Activated effector memory CD4-positive, alpha-beta T cell treated with Interleukin-2 at 50 U/mL for 16 hours (primary cell): Measurements from ENCODE around the gene SAE1.

Experiments used
- DNase-seq: peaks from one replicate; pipeline ENCODE4 v3.0.0-alpha.2; 2020

Gene SAE1

DNA sequence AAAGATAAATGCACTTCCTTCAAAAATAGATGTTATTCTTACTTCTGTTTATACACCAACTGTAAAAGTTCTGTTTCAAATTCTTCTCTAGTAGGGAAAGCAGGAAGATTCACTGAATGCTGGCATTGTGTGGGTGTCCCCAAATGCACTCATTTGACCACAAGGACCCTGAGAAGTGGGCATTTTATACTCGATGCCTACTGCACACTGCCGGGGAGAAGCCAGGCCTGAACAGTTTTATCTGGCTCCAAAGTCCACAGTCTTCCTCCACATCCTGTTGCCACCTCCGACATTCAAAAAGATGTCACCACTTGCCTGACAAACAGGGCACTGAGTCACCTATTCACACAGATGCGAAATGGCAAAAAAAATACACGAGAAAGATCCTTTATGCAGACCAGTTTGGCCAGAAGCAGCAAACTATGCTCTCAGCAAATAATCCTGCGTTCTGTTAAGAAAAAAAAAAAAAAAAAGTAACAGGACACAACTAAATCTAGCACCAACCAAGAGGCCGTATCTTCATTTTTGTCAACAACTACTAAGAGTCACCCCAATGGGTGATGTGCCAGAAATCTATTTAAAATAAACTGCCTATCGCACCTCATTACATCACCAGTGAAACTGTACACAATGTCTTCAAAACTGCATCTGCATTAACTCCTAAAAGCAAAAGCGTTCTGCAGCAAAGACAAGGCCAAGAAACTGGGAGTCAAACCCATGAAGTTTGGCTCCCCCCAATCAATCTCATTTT lies 23.3 kb upstream of the SAE1 start:
- DNase-seq = peak; percentile 44

DNA sequence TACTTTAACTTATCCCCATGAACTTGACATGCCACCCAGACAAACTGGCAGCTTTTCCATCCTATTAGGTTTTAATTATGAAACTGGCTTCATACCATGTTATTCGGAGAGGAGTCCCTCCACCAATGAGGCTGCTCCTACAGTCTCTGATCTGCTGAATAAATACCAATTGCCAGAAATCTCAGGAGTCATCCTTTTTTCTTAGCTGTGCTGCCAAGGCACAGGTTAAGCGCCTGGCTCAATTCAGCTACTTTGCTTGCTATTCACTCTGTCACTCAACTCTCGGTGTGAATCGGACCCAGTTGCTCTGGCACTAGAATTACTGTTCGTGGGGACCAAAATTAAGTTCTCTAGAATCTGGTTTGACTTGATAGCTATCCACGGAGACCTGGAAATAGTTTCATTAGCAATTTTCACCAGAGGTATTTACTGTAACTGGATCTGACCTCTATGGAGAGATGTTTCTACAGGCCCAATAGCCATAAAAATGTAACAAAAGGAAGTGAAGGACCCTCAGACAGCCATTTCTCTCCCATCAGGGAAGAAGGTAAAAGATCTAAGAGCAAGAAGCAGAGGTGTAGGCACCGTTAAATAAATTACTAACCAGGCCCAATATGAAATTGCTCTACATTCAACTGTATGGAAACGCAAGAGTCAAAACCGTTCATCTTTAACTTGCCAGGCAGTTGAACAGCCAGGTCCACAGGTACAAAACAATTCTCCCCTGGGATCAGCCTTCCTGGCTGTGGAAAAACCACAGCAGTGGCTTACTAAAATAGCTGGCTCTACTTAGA lies 22.5 kb upstream of the SAE1 start:
- DNase-seq = no peak

DNA sequence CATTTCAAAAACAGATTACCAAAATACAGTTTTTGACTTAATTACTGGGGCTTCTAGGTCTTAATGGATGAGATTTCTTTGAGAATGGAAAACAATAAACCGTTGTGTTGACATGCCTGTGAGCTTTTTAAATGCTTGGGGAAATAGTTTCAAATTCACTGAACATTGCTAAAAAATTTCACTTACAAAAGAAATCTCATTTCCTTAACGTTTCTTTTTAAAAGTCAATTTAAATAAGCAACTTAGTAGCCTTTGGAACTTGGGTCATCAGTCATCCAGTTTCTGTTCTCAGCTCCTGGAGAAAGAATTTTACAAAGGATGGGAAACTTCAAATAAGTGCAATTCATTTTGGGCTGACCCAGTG lies 21.5 kb upstream of the SAE1 start:
- no peak for DNase-seq

DNA sequence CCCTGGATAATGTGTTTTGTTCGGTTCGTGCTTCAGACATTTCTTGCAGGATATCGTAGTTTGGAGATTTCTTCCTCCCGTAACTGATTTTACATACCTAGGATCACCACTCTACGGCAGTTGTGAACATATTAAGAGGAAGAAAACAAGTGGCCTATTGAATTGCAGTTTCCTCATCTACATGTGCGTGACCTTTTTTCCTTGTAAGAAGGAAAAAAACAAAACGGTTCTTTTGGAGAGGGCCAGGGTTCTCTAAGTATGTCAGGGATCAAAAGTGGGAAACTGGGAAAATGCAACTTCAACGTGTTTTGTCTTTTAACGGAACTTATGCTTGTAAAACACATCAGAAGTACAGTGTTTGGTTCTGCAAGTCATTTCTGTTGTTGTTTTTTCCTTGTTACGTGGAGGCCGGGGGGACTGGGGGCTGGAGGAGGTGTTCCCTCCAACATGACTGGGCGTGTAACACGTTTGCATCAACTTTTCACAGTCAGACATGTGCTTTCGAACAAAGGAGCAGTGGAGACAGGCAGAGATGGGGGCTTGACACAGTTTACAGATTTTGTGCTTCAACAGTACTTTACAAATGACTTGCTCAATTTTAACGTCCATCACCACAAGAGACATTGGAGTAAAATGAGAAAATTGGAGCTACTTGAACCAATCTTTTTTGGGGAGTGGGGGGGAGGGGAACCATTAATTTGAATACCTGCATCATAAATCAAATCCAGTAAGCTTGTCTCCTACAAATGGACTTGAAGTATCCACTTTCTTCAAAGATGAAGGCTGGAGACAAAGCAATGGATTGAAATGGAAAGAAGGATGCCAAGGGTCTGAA lies 20.9 kb upstream of the SAE1 start:
- DNase-seq = no peak

DNA sequence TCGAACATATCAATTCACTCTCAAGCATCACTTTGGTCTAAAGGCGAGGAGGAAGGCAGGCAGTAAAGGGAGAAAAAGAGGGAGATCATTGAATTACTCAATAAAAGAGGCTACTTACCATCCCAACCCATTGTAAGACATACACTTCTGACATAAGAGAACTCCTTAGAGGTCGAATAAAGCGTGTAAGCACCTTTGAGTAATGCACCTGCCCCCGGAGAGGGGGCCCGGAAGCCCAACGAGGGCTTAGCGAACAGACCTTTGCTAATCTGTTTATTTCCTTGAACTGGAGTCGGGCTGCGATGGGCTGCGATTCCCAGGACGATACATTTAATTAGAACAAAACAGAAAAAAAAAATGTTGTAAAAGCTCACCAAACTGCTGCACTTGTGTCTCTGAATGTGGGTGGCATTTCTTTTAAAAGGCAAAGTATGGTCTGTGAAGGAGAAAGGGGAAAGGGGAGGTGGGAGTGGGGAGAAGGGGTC lies 20.1 kb upstream of the SAE1 start:
- peak; percentile 51 for DNase-seq

DNA sequence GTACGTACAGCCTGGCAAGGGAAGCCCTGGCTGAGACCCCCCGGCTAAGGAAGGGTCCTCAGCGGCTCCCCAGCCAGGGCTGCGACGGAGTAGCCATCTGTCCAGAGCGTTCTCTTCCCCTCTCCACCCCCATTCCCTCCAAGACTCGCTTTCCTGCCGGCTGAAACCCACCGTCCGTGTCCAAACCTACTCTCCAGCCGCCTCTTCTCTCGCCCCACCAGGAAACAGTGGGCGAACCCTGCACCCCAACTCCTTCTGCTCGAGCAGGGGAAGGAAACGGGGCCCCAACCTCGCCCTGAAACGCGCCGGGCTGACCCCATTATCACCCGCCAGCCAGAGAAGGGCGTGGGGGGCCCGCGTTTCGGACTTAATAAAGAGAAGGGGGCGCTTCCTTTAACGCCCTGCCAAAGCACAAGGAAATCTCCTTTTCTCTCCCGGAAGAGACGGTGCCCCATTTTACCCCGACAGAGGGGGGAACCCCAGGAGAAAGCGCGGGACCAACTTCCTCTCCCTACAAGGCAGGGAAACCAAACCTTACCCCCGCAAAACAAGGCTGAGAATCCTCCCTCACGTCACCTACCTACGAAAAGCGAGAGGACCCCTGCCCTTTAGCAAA lies 19.5 kb upstream of the SAE1 start:
- DNase-seq = peak; percentile 41

DNA sequence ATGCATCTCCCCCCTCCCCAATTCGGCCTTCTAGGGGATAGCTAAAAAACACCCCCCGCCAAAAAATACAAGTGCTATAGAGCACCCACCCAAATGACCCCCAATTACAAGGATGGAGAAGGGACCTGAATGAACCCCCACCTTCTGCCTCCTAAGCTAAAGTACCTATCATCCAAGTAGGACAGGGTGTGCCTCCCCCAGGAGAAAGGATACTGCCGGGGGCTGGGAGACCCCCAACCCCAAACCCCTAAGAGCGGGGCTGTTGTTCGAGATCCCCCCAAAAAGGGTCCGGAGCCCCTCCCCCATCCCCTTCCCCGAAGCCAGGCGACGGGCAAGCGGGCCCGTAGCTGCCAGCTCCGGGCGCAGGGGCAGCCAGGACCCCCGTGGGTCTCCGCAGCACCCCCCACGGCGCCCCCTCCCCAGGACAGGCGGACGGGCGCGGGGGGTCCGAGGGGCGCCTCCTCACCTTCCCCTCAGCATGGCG lies 18.9 kb upstream of the SAE1 start:
- peak; percentile 33 for DNase-seq

DNA sequence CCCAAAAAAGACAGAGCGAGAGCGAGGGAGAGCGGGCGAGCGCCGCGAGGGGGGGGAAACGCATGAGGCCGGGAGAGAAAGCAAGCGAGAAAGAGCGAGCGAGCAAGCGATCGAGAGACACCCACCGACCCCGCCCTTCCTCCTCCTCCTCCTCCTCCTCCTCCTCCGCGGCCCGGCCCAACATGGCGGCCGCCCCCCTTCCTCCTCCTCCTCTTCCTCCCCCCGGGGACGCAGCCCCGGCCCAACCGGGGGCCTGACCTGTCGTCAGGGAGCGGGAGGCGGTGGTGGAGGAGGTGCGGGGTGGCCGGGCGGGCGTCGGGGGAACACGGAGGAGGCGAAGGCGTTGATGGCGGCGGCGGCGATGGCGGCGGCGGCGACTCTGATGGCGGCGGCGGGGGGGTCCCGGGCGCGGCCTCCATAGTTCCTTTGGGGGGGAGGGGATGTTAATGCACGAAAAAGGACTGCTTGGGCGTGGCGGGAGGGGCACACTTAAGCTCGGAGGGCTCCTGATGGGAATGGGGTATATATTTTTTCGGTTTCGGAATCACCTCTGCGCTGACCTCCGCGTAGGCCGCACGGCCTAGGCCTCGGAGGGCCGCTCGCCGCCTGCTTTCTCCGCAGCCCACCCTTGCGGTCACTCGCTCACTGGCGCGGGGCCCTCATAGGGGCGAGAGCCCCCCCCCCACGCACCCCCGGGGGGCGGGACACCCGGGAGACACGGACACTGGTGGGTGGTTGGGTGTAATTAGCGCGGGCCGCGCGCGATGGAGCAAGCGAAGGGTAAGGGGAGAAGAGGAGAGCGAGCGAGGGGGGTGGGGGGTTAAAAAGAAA lies 18.3 kb upstream of the SAE1 start:
- DNase-seq = peak; percentile 85

DNA sequence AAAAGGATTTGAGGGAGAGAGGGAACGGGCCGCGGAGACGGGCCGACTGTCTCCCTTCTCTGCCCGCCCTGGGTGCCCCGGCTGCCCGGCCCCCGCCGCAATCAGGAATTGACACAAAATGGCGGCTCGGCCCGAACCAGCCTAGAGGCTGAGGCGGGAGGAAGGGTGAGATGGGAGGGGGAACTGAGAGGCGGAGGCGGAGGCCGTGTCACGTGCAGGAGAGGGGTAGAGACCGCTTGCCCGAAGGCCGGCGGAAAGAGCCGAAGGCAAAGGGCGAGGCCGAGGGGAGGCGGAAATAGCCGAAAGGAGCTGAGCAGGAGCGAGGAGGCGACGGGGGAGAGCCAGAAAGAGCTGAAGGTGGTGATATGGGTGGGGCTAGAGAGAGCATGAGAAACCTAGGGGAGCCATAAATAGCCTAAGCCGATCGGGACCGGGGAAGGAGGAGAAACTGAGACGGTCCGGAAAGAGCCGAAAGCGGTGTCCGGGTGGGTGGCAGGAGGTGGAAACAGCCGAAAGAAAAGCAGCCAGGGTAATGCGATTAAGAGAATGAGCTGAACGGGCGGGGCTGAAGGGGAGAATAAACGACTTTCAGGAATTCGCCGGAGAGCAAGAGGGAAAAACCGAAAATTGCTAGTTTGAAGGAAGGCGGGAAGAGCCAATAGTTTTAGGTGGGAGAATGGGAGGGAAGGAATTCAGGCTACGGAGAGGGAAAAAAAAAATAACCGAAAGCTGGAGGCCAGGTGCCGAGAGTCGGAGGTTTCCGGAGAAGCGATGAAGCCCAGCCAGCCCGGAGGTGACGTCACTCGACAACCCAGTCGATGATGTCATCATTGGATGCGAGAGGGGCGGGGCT lies 17.4 kb upstream of the SAE1 start, which contains the start of gene ZC3H4:
Gene ZC3H4, minus strand, starts transcription at position 780 of the 853 bp plus-strand sequence. CDS start 1,192 bp downstream, outside the sequence.
- DNase-seq = peak; percentile 99

DNA sequence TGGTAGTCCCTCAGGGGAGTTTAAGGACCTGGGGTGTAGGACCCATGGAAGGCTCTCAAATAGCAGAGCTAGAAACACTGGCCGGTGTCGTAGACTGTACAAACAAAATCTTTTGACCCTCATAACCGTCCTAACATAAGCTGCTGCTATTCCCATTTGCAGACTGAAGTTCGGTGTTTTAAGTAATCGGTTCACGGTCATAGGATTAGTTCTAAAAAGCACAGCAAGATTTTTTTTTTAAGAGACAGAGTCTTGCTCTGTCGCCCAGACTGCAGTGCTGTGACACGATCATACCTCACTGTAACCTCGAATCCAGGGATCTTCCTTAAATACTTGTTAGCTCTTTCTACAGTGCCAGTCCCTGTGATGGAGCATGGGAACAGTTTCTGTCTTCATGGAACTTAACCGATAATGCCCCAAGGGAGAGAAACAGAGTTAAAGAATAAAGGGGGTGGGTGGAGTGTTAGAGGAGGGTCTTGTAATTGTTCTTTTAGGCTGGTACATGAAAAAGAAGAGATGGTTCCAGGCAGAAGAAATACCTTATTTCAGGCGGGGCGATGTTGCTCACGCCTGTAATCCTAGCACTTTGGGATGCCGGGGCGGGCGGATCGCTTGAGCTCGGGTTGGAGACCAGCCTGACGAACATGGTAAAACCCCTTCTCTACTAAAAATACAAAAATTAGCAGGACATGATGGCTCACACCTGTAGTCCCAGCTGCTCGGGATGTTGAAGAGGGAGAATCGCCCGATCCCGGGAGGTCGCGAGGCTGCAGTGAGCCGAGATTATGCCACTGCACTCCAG lies 16.6 kb upstream of the SAE1 start:
- DNase-seq = no peak

DNA sequence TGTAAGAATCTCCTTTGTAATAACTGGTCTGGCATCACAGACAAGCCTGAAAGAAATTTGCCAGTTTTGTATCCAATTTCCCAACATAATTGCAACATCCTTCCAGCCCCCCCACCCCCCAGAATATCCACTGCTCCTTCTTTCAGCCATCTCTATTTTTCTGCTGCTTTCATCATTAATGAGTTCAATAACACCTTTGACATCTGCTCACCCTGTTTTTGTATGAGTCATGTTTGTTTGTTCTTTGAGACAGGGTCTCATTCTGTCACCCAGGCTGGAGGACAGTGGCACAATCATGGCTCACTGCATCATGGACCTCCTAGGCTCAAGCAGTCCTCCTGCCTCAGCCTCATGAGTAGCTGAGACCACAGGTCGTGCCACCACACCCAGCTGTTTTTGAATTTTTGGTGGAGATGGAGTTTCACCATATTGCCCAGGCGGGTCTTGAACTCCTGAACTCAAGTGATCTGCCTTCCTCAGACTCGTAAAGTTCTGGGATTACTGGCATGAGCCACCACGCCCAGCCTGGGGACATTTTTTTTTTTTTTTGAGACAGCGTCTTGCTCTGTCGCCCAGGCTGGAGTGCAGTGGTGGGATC lies 10.1 kb upstream of the SAE1 start:
- no peak for DNase-seq

DNA sequence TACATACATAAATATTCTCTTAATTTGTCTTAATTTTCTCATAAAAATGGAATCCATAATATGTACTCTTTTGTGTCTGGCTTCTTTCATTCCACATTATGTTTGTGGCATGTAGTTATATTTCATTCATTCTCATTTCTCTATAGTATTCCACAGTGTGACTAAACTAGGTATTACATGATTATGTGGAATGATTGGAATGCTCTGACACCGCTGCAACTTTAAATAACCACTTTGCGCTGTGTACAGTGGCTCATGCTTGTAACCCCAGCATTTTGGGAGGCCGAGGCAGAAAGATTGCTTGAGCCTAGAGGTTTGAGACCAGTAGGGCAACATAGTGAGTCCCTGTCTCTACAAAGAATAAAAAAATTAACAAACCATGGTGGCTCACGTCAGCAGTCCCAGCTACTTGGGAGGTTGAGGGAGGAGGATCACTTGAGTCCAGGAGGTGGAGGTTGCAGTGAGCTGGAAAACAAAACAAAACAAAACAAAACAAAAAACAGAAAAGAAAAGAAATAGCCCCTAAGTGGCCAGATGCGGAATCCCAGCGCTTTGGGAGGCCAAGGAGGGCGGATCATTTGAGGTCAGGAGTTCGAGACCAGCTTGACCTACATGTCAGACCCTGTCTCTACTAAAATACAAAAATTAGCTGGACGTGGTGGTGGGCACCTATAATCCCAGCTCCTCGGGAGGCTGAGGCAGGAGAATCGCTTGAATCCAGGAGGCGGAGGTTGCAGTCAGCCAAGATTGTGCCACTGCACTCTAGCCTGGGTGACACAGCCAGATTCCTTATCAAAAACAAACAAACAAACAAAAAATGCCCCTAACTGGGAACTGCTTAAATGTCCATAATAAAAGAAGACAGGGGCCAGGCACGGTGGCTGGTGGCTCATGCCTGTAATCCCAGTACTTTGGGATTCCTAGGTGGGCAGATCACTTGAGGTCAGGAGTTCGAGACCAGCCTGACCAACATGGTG lies 8.0 kb upstream of the SAE1 start:
- DNase-seq = no peak

DNA sequence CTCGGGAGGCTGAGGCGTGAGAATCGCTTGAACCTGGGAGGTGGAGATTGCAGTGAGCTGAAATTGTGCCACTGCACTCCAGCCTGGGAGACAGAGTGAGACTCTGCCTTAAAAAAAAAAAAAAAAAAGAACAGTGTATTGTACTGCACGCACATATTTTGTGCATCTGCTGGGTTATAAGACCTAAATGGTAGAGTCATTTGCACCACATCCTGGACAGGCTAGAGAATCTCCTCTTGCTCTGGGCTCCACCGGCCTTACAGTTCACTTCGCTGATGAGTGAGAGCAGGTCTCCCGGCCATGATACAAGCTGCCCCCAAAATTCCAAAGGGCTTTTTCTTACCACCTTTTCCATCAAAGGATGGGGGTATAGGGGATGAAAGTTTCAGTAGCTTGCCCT lies 7.2 kb upstream of the SAE1 start:
- DNase-seq = no peak

DNA sequence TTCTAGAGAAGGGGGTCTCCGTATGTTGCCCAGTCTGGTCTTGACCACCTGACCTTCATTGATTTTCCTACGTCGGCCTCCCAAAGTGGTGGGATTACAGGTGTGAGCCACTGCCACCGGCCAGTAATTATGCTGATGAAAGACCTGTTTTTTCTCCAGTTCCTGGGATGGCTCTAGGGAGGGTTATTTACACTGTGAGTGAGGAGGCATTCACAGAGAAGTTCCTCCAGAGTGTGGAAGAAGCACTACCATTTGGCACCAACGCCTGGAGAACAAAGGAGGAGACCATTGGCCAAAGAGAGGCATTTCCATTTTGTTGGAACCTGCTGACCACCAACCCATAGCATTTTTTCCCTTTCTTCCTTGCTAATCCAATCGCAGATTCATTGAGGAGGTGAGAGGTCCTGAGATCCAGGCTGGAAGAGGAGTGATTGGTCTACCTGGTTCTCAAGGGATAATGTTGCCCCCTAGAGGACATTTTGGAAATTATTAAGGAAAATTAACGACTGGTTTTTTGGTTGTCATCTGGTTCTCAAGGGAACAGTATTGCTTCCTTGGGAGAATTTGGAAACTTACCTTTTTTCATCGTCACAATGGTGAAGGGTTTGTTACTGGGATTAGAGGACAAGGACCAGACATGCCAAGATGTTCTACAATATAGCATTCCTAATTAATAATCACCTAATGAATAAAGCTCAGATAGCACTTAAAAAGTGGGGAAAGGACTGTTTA lies 5.5 kb upstream of the SAE1 start:
- DNase-seq = no peak

DNA sequence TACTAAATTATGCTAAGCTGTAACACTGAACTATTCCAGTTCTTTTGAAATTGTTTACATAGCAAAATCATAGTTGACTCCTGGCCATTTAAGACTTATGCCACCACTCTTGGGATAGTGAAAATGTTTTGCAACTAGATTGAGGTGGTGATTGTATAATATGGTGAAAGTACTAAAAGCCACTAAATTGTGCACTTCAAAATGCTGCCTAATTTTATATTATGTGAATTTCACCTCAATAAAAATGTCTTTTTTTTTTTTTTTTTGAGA lies 5.0 kb upstream of the SAE1 start:
- DNase-seq = no peak

DNA sequence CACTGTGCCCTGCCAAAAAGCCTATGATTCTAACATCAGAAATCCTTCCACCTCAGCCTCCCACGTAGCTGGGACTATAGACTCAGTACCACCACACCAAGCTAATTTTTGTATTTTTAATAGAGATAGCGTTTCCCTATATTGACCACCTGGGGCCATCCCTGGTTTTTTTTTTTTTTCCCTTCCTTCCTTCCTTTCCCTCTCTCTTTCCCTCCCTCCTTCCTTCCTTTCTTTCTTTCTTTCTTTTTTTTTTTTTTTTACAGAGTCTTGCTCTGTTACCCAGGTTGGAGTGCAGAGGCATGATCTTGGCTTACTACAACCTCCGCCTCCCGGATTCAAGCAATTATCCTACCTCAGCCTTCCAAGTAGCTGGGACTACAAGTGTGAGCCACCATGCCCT lies 1.1 kb upstream of the SAE1 start:
- no peak for DNase-seq

DNA sequence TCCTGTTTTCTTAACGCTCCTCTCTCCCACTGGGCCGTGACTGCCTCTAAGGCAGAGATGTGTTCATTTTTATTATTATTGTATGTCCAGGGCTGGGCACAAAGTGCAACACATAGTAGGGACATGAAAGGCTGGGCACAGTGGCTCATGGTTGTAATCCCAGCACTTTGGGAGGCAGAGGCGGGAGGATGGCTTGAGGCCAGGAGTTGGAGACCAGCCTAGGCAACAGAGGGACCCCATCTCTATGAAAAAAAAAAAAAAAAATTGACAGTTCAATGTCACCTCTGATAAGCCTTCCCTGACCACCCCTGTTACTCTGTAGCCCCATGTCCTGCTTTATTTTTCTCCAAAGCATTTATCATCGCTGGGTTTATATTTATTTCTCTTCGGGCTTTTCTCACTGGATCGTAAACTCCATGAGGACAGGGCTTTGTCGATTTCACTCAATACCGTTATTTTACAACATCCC lies 481 bp upstream of the SAE1 start:
- DNase-seq = no peak
